Measurements from ENCODE around the gene ACTN1.

The ACTN1 gene

DNA sequence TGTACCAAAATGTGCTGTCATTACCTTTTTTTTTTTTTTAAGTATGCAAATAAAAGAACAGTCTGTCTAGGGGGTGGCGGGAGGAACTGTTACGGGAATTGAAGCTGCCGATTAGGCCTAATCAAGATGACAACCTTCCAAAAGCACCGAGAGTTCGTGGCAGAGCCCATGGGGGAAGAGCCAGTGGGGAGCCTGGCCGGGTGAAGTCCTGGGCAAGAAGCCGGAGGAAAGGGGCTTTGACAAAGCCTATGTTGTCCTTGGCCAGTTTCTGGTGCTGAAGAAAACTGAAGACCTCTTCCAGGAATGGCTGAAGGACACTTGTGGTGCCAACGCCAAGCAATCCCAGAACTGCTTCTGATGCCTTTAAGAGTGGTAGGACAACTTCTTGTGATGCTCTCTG lies 42.6 kb downstream of the ACTN1 start:
- no peak for DNase-seq (ENCODE audit: low spot score)

DNA sequence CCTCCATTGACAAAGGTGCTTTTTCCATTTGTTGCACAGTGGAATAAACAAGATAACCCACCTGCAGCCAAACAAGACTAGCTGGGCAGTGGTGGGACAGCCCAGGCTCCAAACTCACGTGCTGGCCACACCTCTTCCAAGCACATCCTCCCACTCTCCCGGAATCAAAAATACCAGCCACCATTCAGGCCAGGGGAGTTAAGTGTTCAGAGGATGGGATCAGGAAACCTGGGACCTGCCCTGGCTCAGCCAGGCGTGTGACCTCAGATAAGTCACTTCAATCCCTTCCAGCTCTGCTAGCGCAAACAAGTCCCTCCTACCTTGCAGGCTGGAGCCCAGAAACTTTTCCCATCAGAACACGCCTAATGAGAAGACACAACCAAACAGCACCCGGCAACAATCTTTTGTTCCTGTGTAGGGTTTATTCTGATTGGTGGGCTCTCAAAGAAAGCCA lies 43.3 kb downstream of the ACTN1 start:
- DNase-seq (ENCODE audit: low spot score) = peak; percentile 29

DNA sequence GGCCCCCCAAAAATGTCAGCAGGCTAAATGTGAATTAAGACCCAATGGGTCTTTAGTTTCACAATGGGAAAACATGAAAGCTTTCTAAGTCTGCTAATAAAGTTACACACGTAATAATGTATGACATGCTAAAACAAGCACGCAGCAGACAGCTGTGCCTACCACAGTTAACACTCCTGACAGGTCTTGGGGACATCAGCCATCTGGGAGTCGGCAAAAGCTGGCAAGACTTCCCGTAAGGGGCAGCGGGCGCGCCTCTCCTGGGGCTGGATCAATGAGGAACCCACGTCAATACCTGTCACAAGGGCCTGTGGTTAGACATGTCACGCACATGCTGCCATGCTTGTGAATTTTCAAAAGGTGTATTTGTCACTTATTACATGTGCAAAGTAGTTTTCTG lies 45.0 kb downstream of the ACTN1 start:
- DNase-seq (ENCODE audit: low spot score) = no peak

DNA sequence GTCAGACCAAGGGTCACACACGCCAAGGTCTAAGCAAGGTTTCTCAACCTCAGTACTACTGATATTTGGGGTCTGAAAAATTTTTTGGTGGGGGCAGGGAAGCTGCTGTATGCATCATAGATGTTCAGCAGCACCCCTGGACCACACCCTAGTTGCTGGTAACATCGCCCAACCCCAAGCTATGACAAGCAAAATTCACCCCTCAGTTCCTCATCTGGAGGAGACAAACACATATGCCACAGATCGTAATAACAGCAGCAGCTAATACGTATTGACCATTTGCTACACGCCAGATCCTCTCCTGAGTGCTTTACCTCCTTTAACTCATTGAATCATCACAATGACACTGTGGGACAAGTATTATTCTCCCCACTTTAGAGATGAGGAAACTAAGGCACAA lies 46.4 kb downstream of the ACTN1 start:
- no peak for DNase-seq (ENCODE audit: low spot score)

DNA sequence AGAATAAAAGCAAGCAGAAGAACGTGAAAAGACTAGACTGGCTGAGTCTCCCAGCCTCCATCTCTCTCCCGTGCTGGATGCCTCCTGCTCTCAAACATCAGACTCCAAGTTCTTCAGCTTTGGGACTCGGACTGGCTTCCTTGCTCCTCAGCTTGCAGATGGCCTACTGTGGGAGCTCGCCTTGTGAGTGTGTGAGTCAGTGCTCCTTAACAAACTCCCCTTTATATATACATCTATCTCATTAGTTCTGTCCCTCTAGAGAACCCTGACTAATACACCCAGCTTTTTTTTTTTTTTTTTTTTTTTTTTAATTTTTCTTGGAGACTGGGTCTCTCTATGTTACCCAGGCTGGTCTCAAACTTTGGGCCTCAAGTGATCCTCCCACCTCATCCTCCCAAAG lies 46.9 kb downstream of the ACTN1 start:
- no peak for DNase-seq (ENCODE audit: low spot score)

DNA sequence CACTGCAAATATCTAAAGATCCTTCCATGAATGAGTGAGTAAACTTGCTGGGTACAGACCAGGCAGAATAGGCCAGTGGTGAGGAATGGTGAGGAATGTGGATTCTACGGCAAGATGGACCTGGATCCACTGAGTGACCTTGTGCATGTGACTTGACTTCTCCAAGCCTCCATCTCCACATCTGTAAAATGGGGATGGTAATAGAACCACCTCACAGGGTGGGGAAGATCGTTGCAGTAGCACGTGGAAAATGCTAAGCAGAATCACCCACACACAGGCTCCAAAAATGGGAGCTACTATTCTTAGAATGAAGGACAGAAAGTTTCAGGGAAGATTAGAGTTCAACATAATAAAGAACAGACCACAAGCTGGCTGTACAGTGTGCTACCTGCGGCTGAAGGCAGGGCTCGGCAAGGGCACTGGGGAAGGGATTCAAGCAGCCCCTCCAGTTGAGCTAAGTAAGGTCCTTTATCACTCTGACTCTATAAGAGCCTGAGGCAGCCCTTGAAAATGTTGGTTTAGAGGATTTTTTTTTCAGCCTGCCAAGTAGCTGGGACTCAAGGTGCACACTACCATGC lies 47.5 kb downstream of the ACTN1 start:
- DNase-seq (ENCODE audit: low spot score) = no peak

DNA sequence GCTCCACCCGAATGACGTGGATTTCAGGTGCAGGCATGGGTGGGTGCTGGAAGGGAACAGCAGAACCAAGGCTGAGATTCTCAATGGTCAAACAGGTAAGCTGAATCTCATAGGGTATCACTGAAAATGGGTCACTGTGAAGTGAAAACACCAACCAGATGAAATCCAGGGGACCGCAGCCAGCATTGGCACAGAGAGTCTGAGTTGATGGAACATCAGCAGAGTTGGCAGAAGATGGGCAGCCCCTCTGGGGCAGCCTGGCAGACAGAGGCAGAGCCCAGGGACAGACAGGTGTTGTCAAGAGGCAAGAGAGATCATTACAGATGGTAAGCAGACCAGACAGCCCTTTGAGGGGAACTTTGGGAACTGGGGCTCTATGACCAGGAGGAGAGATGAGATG lies 48.0 kb downstream of the ACTN1 start:
- no peak for DNase-seq (ENCODE audit: low spot score)

DNA sequence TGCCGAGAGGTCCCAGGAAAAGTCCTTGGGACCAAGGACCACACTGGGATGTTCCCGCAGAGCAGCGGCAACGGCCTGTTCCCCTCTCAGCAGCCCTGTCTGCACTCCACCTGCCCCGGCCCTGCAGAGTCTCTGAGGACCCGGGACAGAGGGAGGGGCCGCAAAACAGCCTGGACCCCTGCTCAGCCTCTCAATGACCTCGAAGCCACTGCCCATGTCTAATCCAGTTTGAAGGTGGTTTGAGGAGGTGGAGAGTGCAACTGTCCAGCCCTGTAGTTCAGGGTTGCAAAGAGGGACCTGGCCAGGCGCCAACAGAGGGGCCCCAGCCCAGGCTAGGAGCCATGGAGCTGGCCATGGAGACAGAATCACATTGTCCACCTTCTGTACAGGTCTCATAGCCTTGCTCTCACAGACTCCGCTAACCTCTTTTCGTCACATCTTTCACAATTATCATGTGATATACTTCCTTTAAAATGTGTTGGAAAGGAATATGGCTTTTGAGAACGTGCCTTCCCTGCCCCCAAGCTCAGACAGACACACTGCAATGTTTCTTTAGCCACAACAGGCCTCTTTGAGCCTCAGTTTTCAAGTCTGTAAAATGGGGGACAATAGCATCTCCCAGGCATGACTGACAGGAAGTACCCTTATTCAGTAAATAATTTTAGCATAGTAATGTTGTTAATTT lies 49.3 kb downstream of the ACTN1 start:
- DNase-seq (ENCODE audit: low spot score) = no peak

DNA sequence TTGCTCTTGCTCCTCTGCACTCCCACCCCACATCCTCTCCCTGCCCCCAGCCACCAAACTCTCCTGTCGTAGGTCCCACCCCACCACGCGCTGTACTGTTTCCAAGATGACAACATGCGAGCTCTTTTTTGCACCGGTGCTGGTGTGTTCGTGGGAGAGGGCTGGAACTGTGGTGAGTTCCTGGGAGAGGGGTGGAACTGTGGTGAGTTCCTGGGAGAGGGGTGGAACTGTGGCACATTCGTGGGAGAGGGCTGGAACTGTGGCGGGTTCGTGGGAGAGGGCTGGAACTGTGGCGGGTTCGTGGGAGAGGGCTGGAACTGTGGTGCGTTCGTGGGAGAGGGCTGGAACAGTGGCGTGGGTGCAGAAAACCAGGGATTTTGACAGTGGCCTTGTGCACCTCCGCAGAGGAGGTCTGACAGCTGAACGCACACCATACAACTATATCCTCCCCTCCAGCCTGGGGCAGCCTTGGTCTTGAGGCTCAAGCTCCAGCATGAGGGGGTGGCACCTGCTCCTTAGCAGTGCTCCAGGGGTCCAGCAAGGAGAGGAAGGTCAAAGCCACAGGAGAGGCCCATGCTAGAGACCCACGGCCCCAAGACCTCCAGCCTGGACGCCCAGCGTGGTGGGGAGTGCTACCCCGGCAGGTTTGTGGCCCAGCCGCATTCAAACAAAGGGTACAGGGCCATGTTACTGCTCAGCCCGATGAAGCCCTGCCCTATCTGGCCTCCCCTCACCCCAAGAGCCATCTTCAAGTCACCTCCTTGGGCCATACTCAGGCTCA lies 50.1 kb downstream of the ACTN1 start:
- DNase-seq (ENCODE audit: low spot score) = no peak

DNA sequence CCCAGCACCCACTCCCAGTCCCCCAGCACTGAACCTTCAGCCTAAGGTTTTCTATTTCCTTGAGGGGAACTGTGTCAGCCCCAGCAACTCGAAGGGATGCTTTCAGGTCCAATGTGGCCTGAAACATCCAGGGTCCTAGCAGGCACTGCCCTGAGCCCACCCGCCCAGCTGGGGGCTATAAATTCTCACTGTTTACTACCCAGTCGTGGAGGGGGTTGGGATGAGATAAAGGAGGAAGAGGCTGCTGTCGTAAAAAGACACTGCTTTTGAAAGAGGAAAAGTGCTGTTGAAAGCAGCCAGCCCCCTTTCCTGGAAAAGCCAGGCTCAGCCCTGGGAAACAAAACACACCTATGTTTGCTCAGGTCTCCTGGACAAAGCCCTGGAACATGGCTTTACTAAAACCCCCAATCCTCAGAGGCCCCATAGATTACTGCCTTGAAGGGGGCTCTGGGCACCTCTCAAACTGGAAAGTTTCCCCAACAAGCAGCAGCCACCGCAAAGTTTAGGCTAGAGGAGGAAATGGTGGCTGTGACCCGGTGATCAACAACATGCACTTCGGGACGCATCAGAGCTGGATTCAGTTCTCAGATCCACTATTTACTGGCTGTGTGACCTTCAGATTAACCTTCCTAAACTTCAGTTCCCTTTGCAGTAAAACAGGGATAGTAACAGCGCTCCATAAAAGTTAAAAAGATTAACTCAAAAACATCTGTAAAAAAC lies 51.0 kb downstream of the ACTN1 start:
- no peak for DNase-seq (ENCODE audit: low spot score)

DNA sequence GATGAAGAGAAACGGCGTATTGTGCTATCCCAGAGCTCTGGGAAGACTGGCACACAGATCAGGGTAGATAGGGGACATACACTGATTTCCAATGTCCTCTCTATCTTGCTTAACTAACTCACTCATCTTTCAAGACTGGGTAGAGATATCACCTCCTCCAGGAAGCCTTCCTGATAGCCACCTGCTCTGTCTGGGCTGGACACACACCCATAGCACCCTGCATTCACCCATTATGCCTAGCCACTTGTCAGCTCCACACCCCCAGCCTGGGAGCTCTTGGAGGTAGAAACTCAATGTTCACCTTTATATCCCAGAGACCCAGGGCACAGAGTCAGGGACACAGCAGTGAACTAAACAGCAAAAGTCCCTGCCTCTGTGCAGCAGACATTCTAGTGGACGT lies 52.0 kb downstream of the ACTN1 start:
- no peak for DNase-seq (ENCODE audit: low spot score)

DNA sequence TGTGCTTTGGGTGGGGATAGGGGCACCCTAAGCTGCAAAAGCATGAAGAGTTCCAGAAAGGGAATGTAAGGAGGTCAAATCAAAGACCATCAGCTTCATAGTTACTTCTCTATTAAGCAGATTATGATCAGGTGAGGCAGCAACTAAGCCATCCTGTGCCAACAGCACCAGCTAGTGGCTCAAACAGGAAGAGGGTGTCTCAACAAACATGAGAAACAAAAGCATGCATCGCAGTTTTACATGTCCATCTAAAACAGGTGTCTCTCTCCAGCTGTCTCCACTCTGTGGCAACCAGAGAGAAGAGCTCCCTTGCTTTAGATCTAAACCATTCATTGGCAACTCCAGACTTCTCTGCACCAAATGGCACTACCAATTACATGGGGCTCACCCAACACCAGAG lies 52.9 kb downstream of the ACTN1 start:
- DNase-seq (ENCODE audit: low spot score) = no peak

DNA sequence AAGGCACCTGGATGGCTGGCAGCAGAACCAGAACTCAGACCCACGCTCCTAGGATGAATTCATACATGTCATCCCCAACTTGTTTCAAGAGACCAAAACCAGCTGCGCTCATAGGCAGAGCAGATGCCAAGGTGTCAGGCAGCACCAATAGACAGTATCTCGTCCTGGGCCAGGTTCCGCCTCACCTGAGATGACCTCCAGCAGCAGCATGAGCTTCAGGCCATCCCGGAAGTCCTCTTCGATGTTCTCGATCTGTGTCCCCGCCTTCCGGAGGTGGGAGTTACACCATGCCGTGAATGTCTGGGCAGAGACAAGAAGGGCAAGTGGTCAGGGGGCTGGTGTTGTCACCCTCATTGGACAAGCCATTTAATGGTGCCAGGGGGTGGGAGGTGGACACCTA lies 53.7 kb downstream of the ACTN1 start:
- no peak for DNase-seq (ENCODE audit: low spot score)

DNA sequence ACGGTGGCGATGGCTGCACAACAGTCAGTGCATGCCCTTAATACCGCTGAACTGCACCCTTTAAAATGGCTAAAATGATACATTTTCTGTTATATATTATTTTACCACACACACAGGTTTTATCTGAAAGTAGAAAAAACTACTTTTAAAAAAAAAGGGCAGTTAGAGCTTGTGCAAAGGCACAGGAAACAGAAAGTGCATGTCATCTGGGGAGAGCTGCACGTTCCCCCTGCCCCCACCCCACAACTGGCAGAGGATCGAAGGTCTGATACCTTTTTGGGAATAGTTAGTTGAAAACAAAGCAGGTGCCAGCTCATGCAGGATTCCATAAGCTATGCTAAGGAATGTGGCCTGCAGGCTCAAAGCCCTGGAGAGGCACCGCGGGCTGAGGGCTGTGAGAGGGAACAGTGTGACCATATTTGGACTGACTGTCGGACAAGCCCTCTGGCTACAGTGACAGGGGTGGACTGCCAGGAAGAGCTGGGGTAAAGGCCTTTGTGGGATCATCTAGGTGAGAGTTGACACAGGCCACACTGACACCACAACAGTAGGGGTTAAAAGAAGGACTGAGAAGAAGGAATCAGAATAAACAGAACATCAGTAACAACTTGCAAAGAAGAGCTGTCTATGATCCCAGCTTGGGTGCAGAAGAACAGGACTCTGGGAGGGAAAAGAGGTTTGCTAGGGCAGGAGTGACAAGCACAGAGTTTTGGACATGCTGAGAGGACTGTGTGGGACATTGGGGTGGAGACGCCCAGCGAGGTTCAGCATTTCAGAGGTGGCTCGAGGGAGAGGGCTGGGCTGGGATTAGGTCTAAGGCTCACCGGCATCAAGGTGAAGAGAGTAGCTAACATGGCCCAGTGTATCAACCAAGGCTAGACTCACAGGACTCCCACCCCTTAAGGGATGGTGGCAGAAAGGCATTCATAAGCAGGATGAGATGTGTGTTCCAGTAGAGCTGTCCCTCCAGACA lies 54.6 kb downstream of the ACTN1 start:
- DNase-seq (ENCODE audit: low spot score) = no peak

DNA sequence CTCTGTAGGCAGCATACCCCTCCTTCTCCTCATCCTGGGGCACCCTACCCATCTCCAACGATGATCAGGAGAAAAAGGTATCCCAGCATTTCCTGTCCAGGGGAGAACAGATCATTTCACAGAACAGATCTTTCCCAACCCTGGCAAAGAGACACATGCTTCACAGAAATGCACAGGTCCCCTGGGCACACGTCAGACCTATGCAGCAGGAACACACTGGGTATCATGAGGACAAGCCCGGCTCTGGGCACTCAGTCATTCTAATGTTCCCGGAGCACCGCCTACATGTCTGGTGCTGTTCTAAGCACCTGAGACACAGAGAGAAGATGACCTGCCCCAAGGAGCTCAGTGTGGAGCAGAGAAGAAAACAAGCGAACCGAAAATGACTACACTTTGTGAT lies 56.2 kb downstream of the ACTN1 start:
- DNase-seq (ENCODE audit: low spot score) = no peak

DNA sequence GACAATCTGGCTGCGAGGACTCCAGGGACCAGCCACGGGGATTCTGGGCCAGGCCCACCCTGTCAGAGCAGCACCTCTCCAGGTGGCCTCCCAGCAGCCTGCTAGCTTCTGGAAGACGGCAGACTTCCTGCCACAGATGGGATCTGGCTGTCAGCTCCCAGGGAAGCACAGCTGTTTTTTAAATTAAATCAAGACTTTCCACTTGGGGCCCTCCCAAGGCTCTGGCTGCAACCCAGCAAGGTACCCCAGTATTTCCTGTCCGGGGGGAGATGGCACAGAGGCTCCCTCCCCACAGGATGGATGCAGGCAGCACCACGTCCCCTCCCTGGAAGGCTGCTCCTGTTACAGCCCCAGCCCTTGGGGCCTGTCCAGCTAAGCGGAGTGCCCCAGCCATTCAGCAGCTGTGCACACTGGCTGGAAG lies 56.9 kb downstream of the ACTN1 start:
- no peak for DNase-seq (ENCODE audit: low spot score)

DNA sequence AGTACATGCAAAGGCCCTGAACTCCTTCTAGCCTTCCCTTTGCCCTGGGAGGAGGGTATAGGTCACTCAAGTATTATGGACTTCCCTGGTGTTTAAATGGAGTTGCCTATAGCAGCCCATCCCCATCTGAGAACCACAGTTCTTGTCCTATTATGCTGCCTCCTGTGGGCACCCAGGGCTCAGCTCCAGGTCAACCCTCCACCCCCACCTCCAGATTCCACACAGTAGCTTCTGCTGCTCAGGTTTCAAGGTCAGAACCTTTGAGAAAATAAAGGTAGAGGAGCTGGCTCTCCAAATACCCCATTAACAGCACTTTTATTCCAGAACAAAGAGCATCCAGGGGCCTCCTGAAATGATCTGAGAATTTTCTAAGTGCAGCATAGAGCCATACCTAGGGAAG lies 57.4 kb downstream of the ACTN1 start:
- no peak for DNase-seq (ENCODE audit: low spot score)

DNA sequence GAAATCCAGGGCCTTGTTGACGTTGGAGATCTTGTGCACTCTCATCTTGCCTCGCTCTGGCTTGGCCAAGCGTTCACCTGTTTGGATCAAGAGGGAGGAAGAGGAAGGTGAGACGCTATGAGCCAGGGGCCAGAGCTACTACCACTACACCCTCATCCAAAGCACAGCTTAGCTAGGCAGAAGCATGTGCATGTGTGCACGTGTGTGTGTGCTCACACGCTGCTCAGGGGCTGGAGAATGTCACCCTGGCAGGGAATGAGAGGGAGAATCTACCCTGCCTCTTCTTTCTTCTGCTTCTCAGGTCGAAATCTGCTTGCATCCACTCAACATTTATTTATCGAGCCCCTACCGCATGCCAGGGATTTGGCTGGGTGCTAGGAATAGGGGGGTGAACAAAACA lies 58.1 kb downstream of the ACTN1 start:
- no peak for DNase-seq (ENCODE audit: low spot score)

DNA sequence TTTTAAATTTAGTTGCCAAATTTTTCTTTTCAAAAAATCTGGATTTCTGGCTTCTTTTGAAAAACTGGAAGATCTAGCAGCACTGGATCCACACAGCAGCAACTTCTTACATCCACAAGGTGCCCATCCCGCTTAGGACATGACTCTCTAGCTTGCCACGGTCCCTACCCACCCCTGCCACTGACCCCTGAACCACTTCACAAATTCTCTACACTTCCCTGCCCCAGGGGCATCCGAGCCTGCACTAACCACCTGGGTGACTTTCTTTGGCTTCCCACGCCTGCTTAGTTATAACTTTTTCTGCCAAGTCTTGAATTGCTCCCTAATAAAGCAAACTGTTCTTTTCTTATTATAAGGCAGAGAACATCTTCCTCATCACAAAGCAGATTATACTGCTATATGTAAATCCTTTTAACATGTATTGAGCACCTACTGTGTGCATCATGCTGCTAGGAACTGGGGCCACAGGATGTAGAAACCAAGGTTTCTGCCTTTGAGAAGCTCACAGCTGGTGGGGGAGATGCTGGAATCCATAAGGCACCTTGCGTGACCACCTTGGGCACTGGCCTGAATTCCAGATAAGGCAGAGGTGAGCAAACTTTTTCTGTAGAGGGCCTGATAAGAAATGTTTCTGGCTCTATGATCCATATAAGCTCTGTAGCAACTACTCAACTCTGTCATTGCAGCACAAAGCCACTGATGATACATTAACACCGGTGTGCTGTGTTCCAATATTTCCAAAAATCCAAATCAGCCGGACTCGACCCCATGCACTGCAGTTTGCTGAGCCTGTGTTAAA lies 59.8 kb downstream of the ACTN1 start:
- no peak for DNase-seq (ENCODE audit: low spot score)

DNA sequence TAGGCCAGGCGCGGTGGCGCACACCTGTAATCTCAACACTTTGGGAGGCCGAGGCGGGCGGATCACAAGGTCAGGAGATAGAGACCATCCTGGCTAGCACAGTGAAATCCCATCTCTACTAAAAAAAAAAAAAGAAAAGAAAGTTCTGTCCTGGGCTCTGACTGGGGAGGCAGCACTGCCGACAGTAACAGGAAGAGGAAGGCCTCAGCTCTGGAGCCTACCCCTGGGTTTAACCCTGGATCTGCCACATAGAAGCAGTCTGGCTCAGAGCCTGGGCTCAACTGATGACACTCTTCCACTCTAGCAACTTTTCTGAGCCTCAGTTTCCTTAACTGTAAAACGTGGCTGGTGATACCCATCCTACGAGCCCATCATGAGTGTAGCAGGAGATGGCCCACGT lies 60.5 kb downstream of the ACTN1 start:
- no peak for DNase-seq (ENCODE audit: low spot score)

All from HuH-7 (cell line).